ENCODE results near the gene CEP104.

- TF ChIP-seq EZH2 (IDR thresholded peaks at IDR 0.05; ENCODE audit: borderline replicate concordance) (no peak), EZH2phosphoT487 (IDR thresholded peaks at IDR 0.05; ENCODE audit: low read depth, severe bottlenecking, unreplicated experiment) (no peak), CTCF (IDR thresholded peaks at IDR 0.05; ENCODE audit: poor library complexity) (no peak)
Measured at GRCh38 chr1:3893190-3893589, 36.2 kb upstream of the CEP104 start.
